Dedifferentiated amniotic fluid mesenchymal stem cell (primary cell): ENCODE data around the gene OGG1.
"Not testable (repeated sequence)": the region's sequence is repeated elsewhere in the genome, so short reads cannot be mapped to it uniquely, and the experiment has no call there.

ENCODE experiments used
- DNase-seq: peaks from one replicate; pipeline ENCODE4 v3.0.0-alpha.2; 2016; ENCODE audit errors: extremely low spot score

OGG1 gene

GRCh38 chr3:9765865-9766264 lies 16.1 kb downstream of the OGG1 start:
- no peak for DNase-seq

GRCh38 chr3:9767418-9767817 lies 17.7 kb downstream of the OGG1 start:
- DNase-seq = no peak

GRCh38 chr3:9768141-9768775 lies 18.5 kb downstream of the OGG1 start:
- no peak for DNase-seq

DNA sequence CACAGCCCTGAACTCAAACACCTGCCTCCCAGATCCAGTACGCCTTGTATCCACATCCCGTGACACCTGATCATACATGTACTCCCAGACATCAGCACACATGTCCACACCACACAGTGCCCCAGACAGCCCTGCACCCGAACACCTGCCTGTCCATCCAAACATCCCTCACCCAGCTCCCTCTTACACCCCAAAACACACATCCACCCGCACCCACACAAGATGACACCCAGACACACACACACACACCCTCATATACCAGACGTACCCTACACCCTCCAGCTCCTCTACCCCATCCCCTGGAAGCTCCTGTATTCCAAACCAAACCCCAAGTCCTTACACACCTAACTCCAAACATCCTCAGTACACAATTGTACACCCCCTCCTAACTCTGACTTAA lies 19.3 kb downstream of the OGG1 start:
- no peak for DNase-seq

DNA sequence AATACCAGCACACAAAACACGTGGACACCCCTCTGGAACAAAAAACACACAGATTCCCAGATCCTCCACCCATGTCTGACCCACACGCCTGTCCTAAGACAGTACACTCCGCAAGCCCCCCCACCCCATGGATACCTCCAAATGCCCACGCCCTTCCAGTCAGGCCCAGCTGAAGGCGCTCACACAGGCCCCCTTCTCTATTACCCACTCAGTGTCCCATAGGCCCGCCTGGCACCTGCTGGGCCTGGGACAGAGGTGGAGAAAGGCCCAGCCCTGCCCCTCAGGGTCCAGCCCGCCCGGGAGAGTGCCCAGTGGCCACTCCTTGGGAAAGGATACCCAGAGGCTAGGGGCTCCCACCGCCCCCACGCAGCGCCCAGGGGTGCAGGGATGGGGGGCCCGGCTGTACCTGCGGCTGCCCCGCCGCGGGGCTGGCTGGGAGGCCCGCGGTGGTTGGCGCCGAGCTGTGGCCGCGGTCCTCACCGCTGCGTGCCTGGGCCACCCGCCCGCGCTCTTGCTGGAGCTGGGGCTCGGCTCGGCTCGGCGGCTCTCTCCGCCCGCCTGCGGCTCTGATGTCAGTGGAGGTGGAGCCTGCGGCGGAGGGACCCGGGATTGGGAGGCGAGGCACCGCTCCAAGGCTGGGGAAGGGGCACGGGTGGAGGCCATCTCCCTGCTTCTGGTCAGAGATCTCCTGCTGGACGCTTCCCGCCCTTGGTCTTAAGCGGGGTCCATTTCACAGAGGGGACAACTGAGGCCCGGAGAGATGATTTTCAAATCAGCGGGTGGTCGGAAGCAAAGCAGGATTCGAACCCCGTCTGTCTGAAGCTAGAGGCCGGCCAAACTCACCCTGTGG lies 19.9 kb downstream of the OGG1 start, which contains the start of gene CAMK1:
Gene CAMK1, minus strand, starts transcription at position 522 of the 850 bp plus-strand sequence. CDS start 2,198 bp downstream, outside the sequence.
- peak; percentile 74 for DNase-seq

- no peak for DNase-seq
Measured at GRCh38 chr3:9770276-9770812, 20.6 kb downstream of the OGG1 start.

- not testable (repeated sequence) for DNase-seq
Measured at GRCh38 chr3:9771007-9771406, 21.3 kb downstream of the OGG1 start.

DNA sequence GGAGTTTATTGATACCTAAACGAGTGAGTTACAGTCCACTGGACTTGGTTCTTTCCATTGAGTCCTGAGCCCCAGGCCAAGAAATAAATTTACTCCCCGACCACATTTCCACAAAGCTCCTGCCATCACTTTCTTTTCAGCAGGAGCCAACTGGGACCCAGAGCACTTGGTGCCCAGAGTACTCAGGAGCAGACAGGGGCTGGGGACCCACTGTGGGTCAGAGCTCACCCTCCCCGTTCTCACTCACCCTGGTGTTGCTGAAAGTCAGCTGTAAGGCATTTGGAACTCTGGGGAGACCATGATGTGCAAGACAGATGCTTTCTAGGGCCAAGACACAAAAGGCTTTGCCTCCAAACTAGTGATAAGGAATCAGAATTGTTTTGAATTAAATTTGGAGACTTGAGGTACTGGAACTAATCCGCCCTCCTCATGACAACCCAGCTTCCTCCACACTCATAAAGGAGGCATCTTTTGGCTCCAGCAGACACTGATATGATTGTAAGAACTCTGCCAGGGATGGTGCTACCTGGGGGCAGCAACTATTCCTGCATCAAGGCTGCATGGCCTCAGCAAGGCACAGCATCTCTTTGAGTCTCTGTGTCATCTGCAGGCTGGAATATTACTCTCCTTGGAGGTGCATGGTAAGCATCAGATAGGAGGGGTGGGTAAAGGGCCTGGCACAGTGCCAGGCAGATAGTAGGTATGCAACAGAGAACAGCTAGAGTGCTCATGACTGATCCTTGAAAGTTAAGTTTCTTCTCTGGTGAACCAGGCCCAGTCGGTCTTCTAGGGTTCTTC lies 27.3 kb downstream of the OGG1 start:
- no peak for DNase-seq

GRCh38 chr3:9777694-9778021 lies 27.9 kb downstream of the OGG1 start:
- no peak for DNase-seq

GRCh38 chr3:9778143-9779074 lies 28.7 kb downstream of the OGG1 start:
- peak; percentile 59 for DNase-seq

- no peak for DNase-seq
Measured at GRCh38 chr3:9779075-9779593, 29.4 kb downstream of the OGG1 start.

GRCh38 chr3:9779721-9780457 lies 30.1 kb downstream of the OGG1 start:
- no peak for DNase-seq

- DNase-seq = no peak
Measured at GRCh38 chr3:9780458-9780812, 30.7 kb downstream of the OGG1 start.

GRCh38 chr3:9780910-9781309 lies 31.2 kb downstream of the OGG1 start:
- no peak for DNase-seq

DNA sequence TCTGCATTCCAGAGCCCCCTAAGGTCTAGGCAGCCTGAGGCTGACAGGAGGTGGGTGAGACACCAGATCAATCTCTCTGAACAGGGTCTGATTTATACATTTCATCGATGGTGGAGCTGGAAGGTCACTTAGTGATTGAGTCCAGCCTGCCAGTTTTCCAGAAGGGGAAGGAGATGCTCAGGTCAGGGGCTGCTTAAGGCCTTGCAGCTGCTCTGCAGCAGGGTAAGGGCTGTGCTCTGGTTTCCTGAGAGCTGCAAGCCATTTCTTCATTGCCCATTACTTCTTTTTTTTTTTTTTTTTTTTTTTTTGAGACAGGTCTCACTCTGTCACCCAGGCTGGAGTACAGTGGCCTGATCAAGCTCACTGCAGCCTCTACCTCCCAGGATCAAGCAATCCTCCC lies 31.8 kb downstream of the OGG1 start:
- DNase-seq = no peak

- DNase-seq = no peak
Measured at GRCh38 chr3:9781978-9782603, 32.3 kb downstream of the OGG1 start.

DNA sequence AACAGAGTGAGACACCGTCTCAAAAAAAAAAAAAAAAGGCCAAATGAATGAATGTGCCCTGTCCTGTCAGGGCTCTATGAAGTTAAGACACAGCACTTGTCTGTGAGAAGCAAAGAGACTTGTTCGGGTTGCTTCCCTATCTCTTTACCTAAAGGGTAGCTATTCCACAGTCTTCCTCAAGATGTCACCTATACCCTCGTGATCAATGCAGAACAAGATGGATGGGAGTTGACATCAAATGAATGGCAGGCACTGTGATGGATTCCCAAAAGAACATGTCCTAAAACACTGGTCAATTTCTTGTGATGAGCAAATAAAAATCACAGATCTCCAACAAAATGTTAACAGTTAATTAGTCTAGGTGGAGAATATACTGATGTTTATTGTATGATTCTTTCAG lies 33.0 kb downstream of the OGG1 start:
- no peak for DNase-seq

DNA sequence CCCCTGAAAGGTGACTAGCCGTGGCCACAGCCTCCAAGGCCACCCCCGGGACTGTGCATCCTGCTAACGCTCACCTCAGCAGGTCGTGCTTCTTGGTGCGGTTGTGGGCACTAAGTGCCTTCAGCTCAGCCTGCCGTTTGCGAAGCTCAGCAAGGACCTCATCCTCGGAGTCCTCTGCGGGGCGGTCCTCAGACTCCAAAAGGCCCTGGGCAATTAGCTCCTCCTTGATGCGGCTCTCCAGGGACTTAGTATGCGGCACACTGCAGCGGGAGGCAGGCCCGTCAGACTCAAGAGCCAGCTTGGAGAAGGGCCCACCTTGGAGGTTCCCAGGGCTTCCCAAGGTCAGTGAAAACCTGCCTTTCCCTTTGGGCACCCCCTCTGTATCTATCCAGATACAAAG lies 34.2 kb downstream of the OGG1 start:
- DNase-seq = no peak

DNA sequence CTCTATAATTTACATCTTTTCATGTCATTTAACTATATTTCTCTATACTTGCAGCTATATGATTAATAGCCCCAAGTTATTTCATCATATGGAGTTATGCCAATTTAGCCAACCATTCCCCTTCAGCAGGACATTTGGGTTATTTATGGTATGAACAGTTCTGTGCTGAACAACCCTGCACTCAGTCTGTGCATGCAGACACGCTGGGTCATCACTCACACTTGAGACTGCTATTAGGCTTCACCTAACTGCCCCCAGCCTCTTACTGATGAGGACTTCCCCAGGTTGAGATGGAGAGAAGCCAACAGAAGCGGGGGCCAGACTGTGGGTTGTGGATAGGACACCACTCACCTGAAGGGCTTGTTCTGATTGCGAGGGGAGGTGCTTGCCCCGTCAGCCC lies 35.2 kb downstream of the OGG1 start:
- no peak for DNase-seq

DNA sequence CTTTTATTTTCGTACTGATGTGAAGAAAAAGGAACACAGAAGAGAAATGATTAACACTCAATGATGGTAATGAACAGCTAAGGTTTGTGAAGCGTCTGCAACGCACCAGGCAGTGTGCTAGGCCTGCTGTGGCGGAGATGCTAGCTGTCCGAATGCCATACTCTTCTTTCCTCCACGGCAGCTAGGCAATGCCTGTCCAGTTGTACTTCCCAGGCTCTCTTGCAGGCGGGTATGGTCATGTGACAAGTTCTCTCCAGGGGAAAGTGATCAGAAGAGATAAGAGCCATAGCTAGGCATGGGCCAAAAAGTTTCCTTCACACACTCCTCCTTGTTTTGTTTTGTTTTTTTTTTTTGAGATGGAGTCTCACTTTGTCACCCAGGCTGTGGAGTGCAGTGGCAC lies 35.9 kb downstream of the OGG1 start:
- no peak for DNase-seq
